Liver (tissue), 3 donors: ENCODE data around the gene ZDHHC8.

ENCODE experiments used
- ATF3 ChIP-seq: IDR thresholded peaks from 2 replicates; pipeline ENCODE4 v1.6.1; 2016; ENCODE audit warnings: antibody characterized with exemption
- CTCF ChIP-seq: fragments of 150-350 bp; IDR thresholded peaks from 2 replicates; pipeline ENCODE4 v1.5.1; 2017; ENCODE audit warnings: improper control_type of control experiment, low read depth, low read length; ENCODE audit not compliant: missing input control
- JUND ChIP-seq, 2 donors: IDR thresholded peaks; 2 replicates each; pipeline ENCODE4 v1.6.1; 2016; ENCODE audit warnings: antibody characterized with exemption in 2 of 2
- MAX ChIP-seq: IDR thresholded peaks from 2 replicates; pipeline ENCODE4 v1.6.1; 2016; ENCODE audit warnings: antibody characterized with exemption
- donor health status: healthy.
- donor health status: healthy.

GRCh38 chr22:20165421-20165820 is 33.8 kb downstream of the ZDHHC8 start:
- TF ChIP-seq CTCF (no peak), ATF3 (no peak), JUND (IDR thresholded peaks at IDR 0.05) (no peak), MAX (no peak)
